ENCODE data around the gene IRF2.

Gene IRF2

DNA sequence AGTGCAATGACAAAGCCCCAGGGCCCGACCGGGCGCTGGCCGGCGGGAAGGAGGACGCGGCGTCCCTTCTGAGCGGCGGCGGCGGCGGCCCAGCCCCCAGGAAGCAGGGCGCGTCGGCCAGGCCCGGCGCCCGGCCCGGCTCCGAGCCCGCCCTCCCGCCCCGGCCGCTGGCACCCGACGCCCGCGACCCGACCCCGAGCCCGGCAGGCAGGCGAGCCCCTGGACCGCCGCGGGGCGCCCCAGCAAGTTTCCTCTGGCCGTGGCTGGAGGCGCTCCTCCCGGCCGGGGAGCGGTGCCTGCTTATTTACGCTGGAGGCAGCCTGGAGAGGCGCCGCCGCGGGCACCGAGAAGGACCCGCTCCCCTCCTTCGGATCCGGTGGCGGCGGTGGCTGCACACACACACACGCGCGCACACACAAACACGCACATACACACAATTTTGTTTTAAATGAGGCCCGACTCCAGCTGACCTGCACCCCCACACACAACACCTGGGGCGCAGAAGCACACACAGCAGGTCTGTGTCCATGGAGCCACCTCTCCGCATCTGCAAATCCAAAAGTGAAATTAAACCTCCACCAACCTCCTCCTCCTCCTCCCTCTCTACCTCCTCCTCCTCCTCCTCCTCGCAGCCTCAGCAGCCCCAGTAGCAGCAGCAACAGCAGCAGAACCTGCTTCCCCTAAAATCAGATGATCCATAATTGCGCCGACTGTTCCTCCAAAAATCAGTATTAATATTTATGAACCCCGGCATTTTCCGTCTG, 669 bp downstream of the IRF2 start:
- DNase-seq = peak; percentile 64 to 65

DNA sequence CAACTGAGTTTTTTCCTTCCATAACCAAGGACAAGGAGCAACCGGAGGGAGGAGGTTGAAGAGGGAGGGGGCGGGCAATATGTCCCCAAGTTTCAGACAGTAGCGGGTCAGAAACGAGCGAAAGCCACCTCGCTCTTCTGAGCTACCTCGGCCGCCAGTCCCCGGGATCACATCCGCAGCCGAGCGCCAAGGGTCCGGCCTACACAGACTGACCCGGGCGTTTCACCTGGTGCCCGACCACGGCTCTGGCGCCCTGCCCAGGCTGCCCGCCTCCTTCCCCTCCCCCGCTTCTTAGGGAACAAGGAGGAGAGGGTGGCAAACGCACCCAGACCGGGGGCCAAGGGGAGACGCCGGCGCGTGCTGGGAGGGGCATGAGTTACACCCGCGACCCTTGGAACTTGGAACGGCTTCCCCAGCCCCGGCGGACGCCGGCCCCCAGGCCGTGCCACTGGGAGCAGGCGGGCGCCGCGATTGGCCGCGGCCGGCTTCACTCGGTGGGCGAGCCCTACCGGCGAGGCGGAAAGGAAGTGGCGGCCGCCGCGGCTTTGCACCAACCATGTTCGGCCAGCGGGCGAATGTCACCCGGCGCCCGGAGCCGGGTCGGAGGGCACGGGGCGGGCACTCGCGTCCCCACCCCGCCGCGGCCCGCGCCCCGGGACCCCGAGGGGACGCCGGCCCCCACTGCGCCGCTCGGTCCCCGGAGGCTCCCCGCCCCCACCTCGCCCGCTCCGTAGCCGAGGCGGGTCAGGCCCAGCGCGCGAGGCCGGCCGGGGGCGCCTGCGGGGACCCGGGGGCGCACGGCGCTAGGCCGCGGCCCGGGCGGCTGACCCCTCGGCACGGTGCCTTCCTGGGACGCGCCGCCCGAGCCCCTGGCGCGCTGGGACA, 1.5 kb downstream of the IRF2 start:
- peak; percentile 78 to 80 for DNase-seq

DNA sequence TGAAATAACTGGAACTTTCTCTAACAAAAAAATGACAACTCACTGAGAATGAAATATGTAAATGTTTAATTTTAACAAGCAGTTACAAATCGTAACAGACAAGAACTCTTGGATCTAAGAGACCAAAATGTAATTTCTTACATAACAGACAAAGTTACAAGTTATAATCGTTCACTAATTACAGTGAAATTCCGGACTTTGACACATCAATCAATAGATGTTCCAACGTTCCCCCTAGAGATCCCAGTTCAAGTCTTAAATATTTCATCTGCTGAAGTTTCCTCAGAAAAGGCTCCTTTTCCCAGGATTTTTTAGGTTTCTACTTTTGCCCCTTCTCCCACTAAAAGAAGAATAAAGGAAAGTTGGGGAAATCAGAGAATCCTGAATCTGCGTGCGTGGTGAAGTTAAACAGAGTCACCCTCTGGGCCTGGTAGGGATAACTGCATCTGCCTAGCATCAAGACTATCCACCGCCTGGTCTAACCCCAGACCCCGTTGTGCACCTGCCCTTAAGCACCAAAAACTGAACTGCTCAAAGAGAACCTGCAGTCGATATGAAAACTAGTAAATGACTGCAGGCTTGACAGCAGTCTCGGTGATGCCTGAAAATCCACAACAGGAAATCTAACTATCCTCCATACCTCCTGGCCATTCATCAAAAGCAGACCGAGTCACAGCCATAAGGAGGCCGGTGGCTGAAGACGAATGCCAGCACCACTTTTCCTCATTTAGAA, 2.3 kb downstream of the IRF2 start:
- DNase-seq = peak in 1 of 2 experiments; percentile 58

DNA sequence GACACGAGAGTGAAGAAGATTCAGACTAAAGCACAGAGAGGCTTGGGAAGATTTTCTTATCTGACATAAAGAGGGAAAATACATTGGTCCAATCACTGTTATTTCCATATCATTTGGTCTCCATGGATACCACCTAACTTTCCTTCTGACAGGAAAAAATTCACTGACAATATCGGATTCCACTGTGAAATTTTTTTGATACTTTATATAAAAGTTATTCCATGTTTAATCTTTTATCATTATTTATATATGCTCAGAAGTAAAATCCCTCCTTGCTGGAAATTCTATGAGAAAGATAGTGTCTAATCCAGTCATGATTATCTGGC, 3.6 kb downstream of the IRF2 start:
- DNase-seq = no peak

DNA sequence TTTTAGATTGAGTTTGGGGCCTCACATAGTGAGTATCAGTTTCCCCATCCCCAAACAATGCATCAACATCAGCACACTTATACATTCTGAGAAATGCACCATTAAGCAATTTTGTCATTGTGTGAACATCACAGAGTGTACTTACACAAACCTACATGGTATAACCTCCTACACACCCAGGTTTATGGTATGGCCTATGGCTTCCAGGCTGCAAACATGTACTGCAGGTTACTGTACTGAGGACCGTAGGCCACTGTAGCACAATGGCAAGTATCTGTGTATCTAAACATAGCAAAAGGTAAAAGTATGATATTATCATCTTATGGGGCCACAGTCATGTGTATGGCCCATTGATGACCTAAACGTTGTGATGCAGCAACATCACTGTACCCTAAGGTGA, 7.7 kb downstream of the IRF2 start:
- DNase-seq = no peak

GRCh38 chr4:184464759-184465454, 9.4 kb downstream of the IRF2 start:
- no peak for DNase-seq

DNA sequence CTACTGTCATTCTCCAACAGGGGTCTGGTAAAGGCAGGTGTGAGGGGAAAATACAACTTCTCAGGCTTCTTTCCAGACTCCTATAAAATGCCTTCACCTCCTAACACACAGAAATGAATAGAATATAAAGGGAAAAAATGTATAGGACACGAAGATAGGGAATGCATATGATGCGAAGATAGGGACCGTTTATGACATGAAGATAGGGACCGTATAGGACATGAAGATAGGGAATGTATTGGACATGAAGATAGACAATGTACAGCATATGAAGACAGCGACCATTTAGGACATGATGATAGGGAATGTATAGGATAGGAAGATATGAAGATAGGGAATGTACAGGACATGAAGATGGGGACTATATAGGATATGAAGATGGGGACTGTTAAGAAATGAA, 10.5 kb downstream of the IRF2 start:
- no peak for DNase-seq

GRCh38 chr4:184463158-184463557, 11.2 kb downstream of the IRF2 start:
- no peak for DNase-seq

- DNase-seq = no peak
Measured at GRCh38 chr4:184462724-184463123, 11.6 kb downstream of the IRF2 start.

DNA sequence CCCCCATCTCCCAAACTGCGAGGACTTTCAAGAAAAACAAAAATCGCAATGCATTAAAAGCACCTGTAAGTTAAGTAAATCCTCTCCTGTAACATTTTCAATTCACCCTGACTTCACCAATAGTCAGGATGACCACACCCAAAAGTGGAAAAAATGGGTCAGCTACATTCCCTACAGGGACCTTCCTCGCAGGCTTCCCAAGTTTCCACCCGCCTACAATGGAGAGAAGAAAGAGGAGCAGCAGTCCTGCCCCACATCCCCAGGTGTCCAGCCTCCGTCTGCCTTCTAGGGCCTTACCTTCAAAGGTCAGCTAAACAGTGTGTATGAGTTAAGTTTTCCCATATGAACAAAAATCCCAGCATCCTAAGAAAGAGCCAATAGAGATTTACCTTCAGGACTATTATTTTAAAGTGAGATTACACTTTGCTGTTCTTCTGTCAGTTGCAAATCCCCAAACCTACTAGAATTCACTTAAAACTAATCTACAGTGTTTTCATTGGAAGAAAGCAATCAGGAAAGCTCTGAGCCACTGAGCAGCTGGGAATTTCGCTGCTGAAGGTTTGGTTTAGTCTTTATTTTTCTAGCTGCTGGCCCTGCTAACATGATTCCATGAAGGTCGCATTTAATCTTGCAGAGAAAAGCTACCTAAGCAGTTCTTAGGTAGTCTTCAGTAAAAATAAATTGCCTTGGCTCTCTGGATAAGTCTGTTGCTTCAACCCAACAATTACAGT, 12.5 kb downstream of the IRF2 start:
- DNase-seq = peak in 1 of 2 experiments; percentile 14

DNA sequence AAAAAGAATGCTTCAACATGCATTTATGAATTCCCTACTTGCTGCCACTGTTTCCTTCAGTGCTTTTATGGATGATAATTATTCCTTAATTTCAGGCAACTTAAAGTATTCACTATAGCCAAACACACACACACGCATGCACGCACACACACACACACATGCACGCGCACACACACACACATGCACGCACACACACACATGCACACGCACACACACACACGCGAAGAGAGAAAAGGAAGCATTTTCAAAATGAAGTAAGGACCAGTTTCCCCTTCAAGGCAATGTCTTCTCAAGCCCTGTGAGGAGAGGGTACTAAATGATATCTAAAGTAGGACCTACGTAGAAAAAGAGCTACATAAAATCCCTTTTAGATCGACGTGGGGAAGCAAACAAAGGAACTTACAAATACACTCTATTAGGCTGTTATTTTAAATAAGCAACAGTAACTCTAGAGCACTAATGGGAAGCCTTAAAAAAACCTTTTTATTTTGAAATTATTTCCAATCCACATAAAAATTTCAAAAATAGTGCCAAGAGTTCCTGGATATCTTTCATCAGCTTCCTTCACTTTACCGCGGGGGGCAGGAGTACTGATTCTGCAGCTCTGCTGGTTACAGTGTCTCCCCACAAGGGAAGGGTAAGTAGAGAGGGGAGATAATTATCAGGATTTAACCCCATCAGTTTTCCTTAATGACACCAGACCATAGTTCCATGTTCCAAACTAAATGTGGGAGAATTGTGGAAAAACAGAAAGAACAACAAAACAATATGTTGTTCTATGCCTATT, 13.7 kb downstream of the IRF2 start:
- no peak for DNase-seq

DNA sequence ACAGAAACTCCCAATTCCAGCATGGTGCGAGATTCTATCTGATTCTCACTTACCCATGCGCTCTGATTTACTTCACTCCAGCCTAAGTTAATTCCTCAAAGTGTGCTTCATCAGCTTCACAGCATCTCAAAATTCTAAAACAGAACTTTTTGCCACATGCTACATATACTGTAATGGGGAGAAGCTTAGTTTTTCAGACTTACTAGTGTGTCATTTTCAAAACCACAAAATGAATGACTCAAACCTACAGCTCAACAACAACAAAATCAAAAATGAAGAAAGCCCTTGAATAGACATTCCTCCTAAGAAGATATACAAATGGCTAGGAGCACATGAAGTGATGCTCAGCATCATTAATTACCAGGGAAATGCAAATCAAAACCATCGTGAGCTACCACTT, 14.9 kb downstream of the IRF2 start:
- DNase-seq = peak in 1 of 2 experiments; percentile 18

DNA sequence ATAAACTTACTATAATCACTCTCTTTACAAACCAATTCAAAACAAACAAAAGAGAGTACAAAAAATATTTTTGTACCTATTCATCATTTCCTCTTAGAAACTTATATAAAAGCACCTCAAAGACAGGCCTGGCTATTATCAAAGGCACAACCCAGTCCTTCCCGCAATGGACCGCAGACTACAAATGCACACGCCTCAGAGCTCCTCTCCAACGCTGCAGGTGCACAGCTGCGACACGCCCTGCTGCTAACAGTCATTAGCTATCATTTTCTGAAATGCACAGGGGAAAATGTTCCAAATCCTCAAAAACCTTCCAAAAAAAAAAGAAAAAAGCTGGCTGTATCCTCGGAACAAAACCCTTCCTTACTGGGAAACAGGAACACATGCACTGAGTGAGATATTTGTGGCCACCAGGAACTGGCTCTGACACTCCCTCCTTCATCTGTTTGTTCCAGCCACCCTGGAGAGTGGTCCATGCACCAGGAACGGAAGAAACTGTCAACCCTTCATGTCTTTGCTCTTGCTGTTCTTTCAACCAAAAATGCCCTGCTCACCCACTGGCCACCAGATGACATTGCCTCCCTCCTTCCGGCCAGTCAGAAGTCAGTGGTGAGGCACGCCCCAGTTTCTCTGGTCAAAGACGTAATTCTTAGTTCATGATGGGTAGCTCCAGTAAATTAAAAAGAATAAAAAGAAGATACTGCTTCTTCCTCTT, 16.7 kb downstream of the IRF2 start:
- DNase-seq = no peak

DNA sequence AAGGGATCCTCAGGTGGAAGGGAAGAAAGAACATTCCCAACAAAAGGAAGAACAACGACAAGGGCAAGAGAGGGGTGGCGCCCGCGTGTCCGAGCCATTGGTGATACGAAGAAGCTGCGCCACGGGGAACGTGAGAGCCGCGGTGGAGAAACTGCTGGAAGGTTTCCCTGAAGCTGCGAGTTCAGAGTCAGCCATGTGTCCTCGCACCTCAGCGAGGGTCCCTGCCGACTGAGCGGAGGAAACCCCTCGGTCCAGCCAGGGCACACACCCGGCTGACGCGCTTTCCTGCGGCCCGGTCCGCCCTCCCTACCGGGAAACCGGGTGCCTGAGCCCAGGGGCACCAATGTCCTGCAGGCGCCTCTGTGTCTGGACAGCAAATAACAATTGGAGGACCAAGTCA, 18.0 kb downstream of the IRF2 start:
- no peak for DNase-seq

GRCh38 chr4:184455299-184455698, 19.1 kb downstream of the IRF2 start:
- peak in 1 of 2 experiments; percentile 3 for DNase-seq

DNA sequence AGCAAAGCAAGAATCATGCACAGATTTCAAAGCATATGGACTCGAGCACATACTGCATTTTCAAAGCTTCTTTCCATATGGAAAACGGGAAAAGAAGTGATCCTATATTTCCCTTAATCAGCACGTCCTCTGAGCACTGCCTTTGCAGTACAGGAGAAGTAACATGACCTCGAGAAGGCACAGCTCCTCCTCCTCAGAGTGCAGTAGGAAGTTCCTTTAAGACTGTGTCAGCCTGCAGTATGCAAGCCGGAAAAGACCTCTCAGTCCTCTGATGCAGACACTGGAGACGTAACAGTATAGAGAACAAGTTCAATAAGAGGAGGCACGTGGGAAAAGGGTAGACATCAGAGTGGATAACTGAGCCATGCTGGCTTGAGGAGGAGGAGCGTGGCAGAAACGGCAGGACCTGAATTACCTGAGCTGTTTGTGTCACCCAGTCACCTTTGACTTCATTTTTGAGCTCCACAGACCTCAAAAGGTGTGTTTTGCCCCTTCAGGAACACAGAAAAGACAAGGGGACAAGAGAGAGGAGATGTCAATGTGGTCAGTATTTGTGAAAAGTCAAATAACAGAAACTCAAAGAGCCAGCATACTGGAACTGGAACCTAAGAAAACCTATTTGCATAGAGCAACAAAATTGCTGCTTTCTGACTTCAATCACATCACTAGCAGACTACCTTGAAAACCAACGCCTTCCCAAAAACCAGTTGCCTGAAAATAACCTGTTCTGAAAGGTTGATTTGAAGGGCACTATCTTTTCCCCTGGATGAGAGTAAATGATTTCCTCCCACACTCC, 20.8 kb downstream of the IRF2 start:
- peak; percentile 31 to 41 for DNase-seq

DNA sequence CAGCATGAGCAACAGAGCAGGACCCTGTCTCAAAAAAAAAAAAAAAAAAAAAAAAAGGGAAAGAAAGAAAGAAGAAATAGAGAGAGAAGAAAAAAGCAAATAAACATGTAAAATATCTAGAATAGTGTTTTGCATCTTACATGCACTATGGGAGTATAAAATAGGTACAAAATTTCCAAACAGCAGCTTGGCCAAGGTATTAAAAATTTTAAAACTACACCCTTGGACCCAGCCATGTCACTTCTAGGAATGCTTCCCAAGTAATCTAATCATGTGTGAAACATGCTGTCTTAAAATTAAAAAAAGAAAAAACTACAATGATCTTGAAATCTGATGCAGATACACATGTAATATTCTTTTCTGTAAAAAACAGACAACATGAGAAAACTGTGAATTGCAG, 21.6 kb downstream of the IRF2 start:
- no peak for DNase-seq

- DNase-seq = peak in 1 of 2 experiments; percentile 5
Measured at GRCh38 chr4:184451726-184452125, 22.6 kb downstream of the IRF2 start.

DNA sequence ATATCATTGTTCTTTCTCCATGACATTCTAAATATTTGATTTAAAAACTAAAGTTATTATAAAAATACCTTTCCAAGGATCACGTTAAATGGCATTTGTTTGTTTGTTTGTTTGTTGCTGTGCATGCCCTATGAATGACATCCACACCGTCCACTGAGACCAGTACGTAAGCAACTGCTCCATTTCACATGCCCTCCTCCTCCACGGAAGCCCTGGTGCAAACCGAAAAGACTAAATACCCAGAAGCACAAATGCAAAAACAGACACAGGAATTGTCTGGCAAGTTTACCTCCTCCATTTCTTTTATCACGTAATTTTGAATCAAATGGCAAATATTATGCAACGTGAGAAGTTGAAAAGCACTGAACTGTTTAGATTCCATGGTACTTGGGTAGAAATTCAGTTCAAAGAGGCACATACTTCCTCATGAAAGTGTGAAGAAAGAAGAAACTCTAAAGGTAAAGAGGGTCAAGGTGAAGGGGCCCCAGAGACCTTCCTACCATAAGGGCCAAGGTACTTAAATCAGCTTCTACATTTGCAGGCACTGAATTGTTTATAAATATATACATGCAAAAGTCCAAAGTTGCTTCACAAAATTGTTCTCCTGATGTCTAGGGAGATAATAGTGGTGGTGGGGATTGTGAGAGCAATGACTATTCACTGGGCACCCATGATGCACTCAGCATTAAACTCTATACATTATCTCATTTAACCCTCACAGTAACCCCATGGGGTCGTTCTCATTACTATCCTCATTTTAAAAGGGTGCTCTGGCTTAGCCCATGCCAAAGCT, 23.4 kb downstream of the IRF2 start:
- DNase-seq = no peak
